Keratinocyte (primary cell): ENCODE data around the gene DAB1. TPM values are rescaled to one million over a fixed set of nuclear protein-coding genes. Genes with fewer than 3 reads are reported as not detected.

Experiments
- DNase-seq: peaks from one replicate; pipeline ENCODE4 v3.0.0-alpha.2; 2011; ENCODE audit warnings: low read depth, missing footprints, low spot score
- FAIRE-seq: peaks from 2 replicates; lab custom pipeline; 2011; peaks lifted over from hg19 to GRCh38; lab: Jason Lieb, UNC
- H2AFZ ChIP-seq: 2 replicates; pipeline ENCODE4 v1.6.0; 2012; ENCODE audit warnings: low read length, control low read depth, inconsistent platforms; ENCODE audit not compliant: control insufficient read depth
- H3K27ac ChIP-seq: 2 replicates; pipeline ENCODE4 v1.5.1; 2011; ENCODE audit warnings: low read length; ENCODE audit not compliant: control insufficient read depth, insufficient read depth
- H3K27me3 ChIP-seq: 3 replicates; pipeline ENCODE4 v1.6.0; 2011; ENCODE audit warnings: low read length; ENCODE audit not compliant: control insufficient read depth, insufficient read depth; ENCODE audit errors: extremely low read depth
- H3K36me3 ChIP-seq, 2 experiments: 2 replicates in 1 of 2; 3 replicates in 1 of 2; pipeline ENCODE4 v1.5.1; 2011; ENCODE audit warnings: low read length in 2 of 2, mild to moderate bottlenecking in 1 of 2; ENCODE audit not compliant: control insufficient read depth in 2 of 2, insufficient read depth in 2 of 2; ENCODE audit errors: extremely low read depth in 1 of 2
- H3K4me1 ChIP-seq: 3 replicates; pipeline ENCODE4 v1.5.1; 2011; ENCODE audit warnings: low read length; ENCODE audit not compliant: control insufficient read depth, insufficient read depth; ENCODE audit errors: extremely low read depth
- H3K4me2 ChIP-seq: 3 replicates; pipeline ENCODE4 v1.6.0; 2011; ENCODE audit warnings: low read depth, low read length; ENCODE audit not compliant: control insufficient read depth, insufficient read depth; ENCODE audit errors: extremely low read depth
- H3K4me3 ChIP-seq, 3 experiments: fragments of 200-600 bp in 1 of 3; sonication (generic) in 1 of 3; 2 replicates in 2 of 3; 3 replicates in 1 of 3; pipeline ENCODE4 v1.5.1; 2011 to 2016; ENCODE audit warnings: low read length in 3 of 3, mild to moderate bottlenecking in 3 of 3, control low read depth in 2 of 3, inconsistent platforms in 1 of 3, low read depth in 1 of 3, mixed read lengths in 1 of 3, mixed run types in 1 of 3, moderate library complexity in 1 of 3; ENCODE audit not compliant: control insufficient read depth in 2 of 3, insufficient read depth in 2 of 3; ENCODE audit errors: extremely low read depth in 1 of 3
- H3K79me2 ChIP-seq: 2 replicates; pipeline ENCODE4 v1.6.0; 2012; ENCODE audit warnings: low read length; ENCODE audit not compliant: control insufficient read depth, insufficient read depth
- H3K9ac ChIP-seq: 3 replicates; pipeline ENCODE4 v1.6.0; 2011; ENCODE audit warnings: low read length; ENCODE audit not compliant: control insufficient read depth, insufficient read depth; ENCODE audit errors: extremely low read depth
- H3K9me1 ChIP-seq: 3 replicates; pipeline ENCODE4 v1.6.0; 2011; ENCODE audit warnings: low read length; ENCODE audit not compliant: control insufficient read depth, insufficient read depth; ENCODE audit errors: extremely low read depth
- H3K9me3 ChIP-seq: 2 replicates; pipeline ENCODE4 v1.5.1; 2012; ENCODE audit warnings: low read depth, low read length; ENCODE audit not compliant: control insufficient read depth
- H4K20me1 ChIP-seq: 3 replicates; pipeline ENCODE4 v1.6.0; 2011; ENCODE audit warnings: low read length; ENCODE audit not compliant: control insufficient read depth, insufficient read depth; ENCODE audit errors: extremely low read depth
- EZH2 ChIP-seq: IDR thresholded peaks from one replicate; pipeline ENCODE4 v1.6.1; 2012; ENCODE audit warnings: inconsistent platforms, mild to moderate bottlenecking, low read length, moderate library complexity
- dilution Hi-C: fragments of 300-500 bp; cut with MboI; formaldehyde crosslinking; loops from one replicate; pipeline ENCODE4 v1.7.0; 2020; ENCODE audit warnings: low sequenced_read_pairs; ENCODE audit not compliant: extremely low pct_ligation_motif_present
- polyA plus RNA-seq, 5 experiments: library from polyadenylated mRNA; depleted of rRNA in 3 of 5; stranded (reverse) in 3 of 5; stranded (forward) in 1 of 5; unstranded in 1 of 5; fragments of >200 nt; gene quantifications; 1 replicate in 1 of 5; 2 replicates in 3 of 5; 3 replicates in 1 of 5; pipeline versions ENCODE4 v1.2.1 to v1.2.3, GENCODE V29; 2011 to 2012; ENCODE audit warnings: missing spikeins in 2 of 5, low read depth in 1 of 5, low replicate concordance in 1 of 5
- TF ChIP-seq, protein P1 (sequence below), 3 experiments: IDR thresholded peaks in 1 of 3; conservative IDR thresholded peaks in 1 of 3; optimal IDR thresholded peaks in 1 of 3; 2 replicates in 2 of 3; 3 replicates in 1 of 3; pipeline versions ENCODE3 to v1.5.1; 2011; ENCODE audit warnings: low read length in 3 of 3, mild to moderate bottlenecking in 3 of 3, moderate library complexity in 2 of 3, control low read depth in 1 of 3, inconsistent platforms in 1 of 3; ENCODE audit not compliant: insufficient read depth in 2 of 3; ENCODE audit errors: extremely low read depth in 1 of 3

The DAB1 gene
- polyA plus RNA-seq, 1 donor (not counting 4 experiments of a cell fraction or from before 2014, with no cell fraction given) = 0.01 TPM

DNA sequence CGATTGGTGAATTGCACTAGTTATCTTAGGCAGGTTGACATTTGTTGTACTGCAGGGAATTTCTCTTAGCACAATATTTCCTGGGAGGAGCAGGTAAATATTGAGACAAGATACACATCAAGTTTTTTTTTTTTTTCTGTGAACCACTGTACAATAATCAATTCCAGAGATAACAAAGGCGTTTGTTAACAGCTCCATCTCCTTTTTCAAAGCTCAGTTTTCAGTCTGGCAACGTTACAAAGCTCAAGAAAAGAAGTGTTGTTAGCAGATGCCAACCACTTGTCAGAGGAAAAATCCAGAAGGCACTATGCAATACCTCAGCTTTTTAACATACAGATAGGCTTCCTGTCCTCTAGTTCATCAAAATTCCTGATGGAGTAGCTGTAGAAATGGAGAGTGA is 40.9 kb upstream of the DAB1 start:
- dilution Hi-C loops = no loop called here
- no peak overlapping the region for H3K4me2 ChIP-seq
- FAIRE-seq = no peak

DNA sequence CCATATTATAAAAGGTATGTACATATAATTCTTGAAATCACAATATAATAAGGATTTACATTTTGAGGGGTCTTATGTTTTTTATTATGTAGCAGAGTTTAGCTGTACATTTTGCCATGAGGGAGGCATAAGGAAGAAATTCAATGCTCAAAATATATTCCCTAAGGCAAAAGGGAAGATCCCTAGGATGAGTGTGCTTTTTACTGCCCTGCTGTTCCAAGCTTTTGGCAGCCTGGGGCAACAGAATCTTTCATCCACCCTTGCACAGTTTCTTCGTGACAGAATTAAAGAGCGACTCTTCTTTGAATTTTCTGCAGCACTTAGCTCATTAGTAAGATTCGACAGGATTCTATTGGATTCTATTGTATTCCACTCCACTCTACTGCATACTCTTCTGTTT is 39.5 kb upstream of the DAB1 start:
- Histone ChIP-seq H3K4me3 (no peak overlapping the region), H3K36me3 (no peaks in the 10 kb centered on the region), H3K9ac (no peak overlapping the region), H3K4me2 (no peak overlapping the region), H4K20me1 (no peaks in the 10 kb centered on the region), H2AFZ (no peak overlapping the region), H3K9me1 (no peaks in the 10 kb centered on the region), H3K27me3 (no peaks in the 10 kb centered on the region), H3K79me2 (no peaks in the 10 kb centered on the region), H3K27ac (no peak overlapping the region), H3K4me1 (no peaks in the 10 kb centered on the region), H3K9me3 (no peaks in the 10 kb centered on the region)
- dilution Hi-C loops = no loop called here
- FAIRE-seq (no peak), DNase-seq (no peak)
- TF ChIP-seq EZH2 = no peak
- TF ChIP-seq, protein P1, sequence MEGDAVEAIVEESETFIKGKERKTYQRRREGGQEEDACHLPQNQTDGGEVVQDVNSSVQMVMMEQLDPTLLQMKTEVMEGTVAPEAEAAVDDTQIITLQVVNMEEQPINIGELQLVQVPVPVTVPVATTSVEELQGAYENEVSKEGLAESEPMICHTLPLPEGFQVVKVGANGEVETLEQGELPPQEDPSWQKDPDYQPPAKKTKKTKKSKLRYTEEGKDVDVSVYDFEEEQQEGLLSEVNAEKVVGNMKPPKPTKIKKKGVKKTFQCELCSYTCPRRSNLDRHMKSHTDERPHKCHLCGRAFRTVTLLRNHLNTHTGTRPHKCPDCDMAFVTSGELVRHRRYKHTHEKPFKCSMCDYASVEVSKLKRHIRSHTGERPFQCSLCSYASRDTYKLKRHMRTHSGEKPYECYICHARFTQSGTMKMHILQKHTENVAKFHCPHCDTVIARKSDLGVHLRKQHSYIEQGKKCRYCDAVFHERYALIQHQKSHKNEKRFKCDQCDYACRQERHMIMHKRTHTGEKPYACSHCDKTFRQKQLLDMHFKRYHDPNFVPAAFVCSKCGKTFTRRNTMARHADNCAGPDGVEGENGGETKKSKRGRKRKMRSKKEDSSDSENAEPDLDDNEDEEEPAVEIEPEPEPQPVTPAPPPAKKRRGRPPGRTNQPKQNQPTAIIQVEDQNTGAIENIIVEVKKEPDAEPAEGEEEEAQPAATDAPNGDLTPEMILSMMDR (optimal IDR thresholded peaks at IDR 0.05 in 1 of 3, IDR thresholded peaks at IDR 0.05 in 1 of 3, conservative IDR thresholded peaks at IDR 0.05 in 1 of 3; ENCODE audit: extremely low read depth in 1 of 3, insufficient read depth in 2 of 3, low read length in 3 of 3) = no peak

More for the DNA sequence above, 40.9 kb upstream of the DAB1 start:
- Histone ChIP-seq H3K9ac (no peak overlapping the region), H2AFZ (no peak overlapping the region), H3K27me3 (no peaks in the 10 kb centered on the region), H3K27ac (no peak overlapping the region), H3K79me2 (no peaks in the 10 kb centered on the region), H3K9me1 (no peaks in the 10 kb centered on the region), H3K9me3 (no peaks in the 10 kb centered on the region), H3K4me1 (no peaks in the 10 kb centered on the region), H4K20me1 (no peaks in the 10 kb centered on the region), H3K36me3 (no peaks in the 10 kb centered on the region), H3K4me3 (no peak overlapping the region)
- DNase-seq = no peak
- TF ChIP-seq, protein P1 (optimal IDR thresholded peaks at IDR 0.05 in 1 of 3, IDR thresholded peaks at IDR 0.05 in 1 of 3, conservative IDR thresholded peaks at IDR 0.05 in 1 of 3; ENCODE audit: extremely low read depth in 1 of 3, insufficient read depth in 2 of 3, low read length in 3 of 3) = no peak
- no peak for TF ChIP-seq EZH2
